ENCODE results near the gene USP4. TPM values are rescaled to one million over a fixed set of nuclear protein-coding genes. Genes with fewer than 3 reads are reported as not detected.
A peak's percentile ranks its signal among the peaks of the same experiment; 100 is the strongest.

Gene USP4
- total and polyA plus RNA-seq, 2 of the 13 experiments (the other 11 are each of a cell fraction or from before 2014, with no cell fraction given), result 9.2 to 20.8 TPM

DNA sequence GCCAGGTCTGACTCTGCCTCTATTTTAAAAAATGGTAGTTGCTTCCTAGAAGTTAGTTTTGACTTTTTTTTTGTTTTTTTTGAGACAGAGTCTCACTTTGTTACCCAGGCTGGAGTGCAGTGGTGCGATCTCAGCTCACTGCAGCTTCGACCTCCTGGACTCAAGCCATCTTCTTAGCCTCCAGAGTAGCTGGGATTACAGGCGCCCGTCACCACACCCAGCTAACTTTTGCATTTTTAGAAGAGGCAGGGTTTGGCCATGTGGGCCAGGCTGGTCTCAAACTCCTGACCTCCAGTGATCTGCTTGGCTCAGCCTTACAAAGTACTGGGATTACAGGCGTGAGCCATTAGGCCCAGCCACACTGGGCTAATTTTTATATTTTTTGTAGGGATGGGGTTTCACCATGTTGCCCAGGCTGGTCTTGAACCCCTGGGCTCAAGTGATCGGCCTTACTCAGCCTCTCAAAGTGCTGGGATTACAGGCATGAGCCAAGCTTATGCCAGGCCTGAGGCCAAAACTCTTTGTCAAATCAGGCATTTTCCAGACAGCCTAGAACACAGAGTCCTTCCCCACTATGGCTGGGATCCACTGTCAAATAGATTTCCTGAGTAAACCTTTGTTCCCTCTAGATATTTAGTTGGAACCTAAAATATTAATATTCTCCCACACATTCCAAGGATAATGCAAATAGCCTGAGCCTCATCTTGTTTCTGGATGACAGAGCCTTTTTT is 76.5 kb downstream of the USP4 start (continued):
- TF ChIP-seq ZNF34 (CRISPR knock-in tag; IDR thresholded peaks at IDR 0.05; ENCODE audit: borderline replicate concordance) (no peak), ZFP62 (CRISPR knock-in tag; IDR thresholded peaks at IDR 0.05) (no peak), HIVEP1 (CRISPR knock-in tag; IDR thresholded peaks at IDR 0.05) (no peak)
- TF ChIP-seq, protein P1, sequence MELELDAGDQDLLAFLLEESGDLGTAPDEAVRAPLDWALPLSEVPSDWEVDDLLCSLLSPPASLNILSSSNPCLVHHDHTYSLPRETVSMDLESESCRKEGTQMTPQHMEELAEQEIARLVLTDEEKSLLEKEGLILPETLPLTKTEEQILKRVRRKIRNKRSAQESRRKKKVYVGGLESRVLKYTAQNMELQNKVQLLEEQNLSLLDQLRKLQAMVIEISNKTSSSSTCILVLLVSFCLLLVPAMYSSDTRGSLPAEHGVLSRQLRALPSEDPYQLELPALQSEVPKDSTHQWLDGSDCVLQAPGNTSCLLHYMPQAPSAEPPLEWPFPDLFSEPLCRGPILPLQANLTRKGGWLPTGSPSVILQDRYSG (CRISPR knock-in tag; IDR thresholded peaks at IDR 0.05), result no peak
- TF ChIP-seq, protein P2, sequence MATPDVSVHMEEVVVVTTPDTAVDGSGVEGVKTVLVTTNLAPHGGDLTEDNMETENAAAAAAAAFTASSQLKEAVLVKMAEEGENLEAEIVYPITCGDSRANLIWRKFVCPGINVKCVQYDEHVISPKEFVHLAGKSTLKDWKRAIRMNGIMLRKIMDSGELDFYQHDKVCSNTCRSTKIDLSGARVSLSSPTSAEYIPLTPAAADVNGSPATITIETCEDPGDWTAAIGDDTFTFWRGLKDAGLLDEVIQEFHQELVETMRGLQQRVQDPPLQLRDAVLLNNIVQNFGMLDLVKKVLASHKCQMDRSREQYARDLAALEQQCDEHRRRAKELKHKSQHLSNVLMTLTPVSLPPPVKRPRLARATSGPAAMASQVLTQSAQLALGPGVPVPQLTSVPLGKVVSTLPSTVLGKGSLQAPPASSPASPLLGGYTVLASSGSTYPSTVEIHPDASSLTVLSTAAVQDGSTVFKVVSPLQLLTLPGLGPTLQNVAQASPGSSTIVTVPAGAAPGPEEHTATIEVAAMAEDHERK (CRISPR knock-in tag; IDR thresholded peaks at IDR 0.05; ENCODE audit: low read depth), result no peak

DNA sequence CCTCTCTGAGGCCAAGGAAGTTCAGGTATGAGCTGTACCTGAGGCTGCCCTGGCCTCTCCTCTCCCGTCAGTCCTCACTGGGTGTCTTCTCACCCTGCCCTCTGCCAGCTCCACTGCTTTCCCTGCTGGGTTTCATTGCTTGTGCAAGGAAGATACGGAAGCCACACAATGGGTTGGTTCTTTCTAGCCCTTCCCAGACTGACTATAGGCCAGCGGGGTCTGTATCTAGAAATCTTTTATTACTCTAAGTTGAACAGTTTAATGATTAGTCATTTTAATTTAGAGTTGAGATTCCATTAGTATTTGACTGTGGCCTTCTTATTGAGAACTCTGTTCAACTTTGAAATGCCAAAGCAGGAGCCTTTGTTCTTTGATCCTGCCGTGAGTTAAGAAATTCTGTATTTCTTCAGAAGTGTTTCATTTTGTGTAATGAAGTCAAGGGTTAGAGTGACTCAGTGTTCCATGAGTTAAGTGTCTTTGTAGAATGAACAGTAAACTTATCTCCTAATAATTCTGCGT is 79.0 kb downstream of the USP4 start:
- Histone ChIP-seq H3K4me1 (ENCODE audit: insufficient read depth, low read length) (peaks cover 28% of the 10 kb centered on the region), H3K79me2 (ENCODE audit: insufficient read depth, low read length) (no peaks in the 10 kb centered on the region), H3K27me3 (ENCODE audit: control insufficient read depth in 1 of 2, insufficient read depth in 2 of 2, low read length in 2 of 2) (no peaks in the 10 kb centered on the region), H3K4me2 (ENCODE audit: low read depth, low read length) (peak overlapping the region; percentile 48), H3K9me3 (ENCODE audit: low read length) (no peaks in the 10 kb centered on the region), H3K4me3 (replicated peaks in 1 of 3; ENCODE audit: insufficient read depth in 1 of 3, low read depth in 2 of 3, low read length in 3 of 3) (peak overlapping the region in 1 of 3 experiments; percentile 26; a peak in 1 of 6 replicates), H3K36me3 (replicated peaks in 1 of 2; ENCODE audit: control insufficient read depth in 1 of 2, insufficient read depth in 2 of 2, low read length in 2 of 2) (no peaks in the 10 kb centered on the region), H3K9ac (ENCODE audit: insufficient read depth, low read depth, low read length) (no peak overlapping the region), H4K20me1 (ENCODE audit: insufficient read depth, low read length) (no peaks in the 10 kb centered on the region), H2AFZ (ENCODE audit: low read length) (no peak overlapping the region), H3K27ac (ENCODE audit: extremely low read length, insufficient read depth, low read length) (no peak overlapping the region)
- BruUV-seq (replicated peaks), result no TSS peak
- 7% methylated on average over 5 of the region's 5 CpGs for WGBS (ENCODE audit: low lambda C conversion rate)
- intact Hi-C loops (cut with micrococcal nuclease; ENCODE audit: unreplicated experiment), result no loop called here
- ChIA-PET POLR2A (interaction anchor here (0.6 to 0.9 kb wide), 3 partner anchors 54 to 165 kb away, joined by 3 read pairs; partner anchors contain the start of gene RHOA), CTCF (ENCODE audit: low intra/inter-chr PET ratio, low total read pairs) (no interaction called here)
- DNase-seq (ENCODE audit: low spot score) (peak; percentile 36), FAIRE-seq (no peak), ATAC-seq (peak; percentile 72)
- in situ Hi-C loops (cut with HindIII; ENCODE audit: extremely low pct_ligation_motif_present, low pct_unique_long_range_greater_than_20kb), result no loop called here
- TF ChIP-seq CEBPB (IDR thresholded peaks at IDR 0.05; ENCODE audit: borderline replicate concordance, low read depth, low read length), result peak; percentile 68
- no peak for TF ChIP-seq ZNF354B (CRISPR knock-in tag; IDR thresholded peaks at IDR 0.05)

Data from HepG2 (cell line).